ENCODE results near the gene PNPLA6. TPM values are rescaled to one million over a fixed set of nuclear protein-coding genes. Genes with fewer than 3 reads are reported as not detected.

PNPLA6 gene
- polyA plus RNA-seq, 1 donor (not counting 4 experiments of a cell fraction or from before 2014, with no cell fraction given), result 22.4 TPM

- no peak overlapping the region for H3K27ac ChIP-seq (ENCODE audit: control insufficient read depth, insufficient read depth, low read length)
- H4K20me1 ChIP-seq (ENCODE audit: control insufficient read depth, extremely low read depth, insufficient read depth, low read length), result no peaks in the 10 kb centered on the region
- no peak overlapping the region for H2AFZ ChIP-seq (ENCODE audit: control insufficient read depth, low read length)
- peak overlapping the region; percentile 76 for H3K4me2 ChIP-seq (ENCODE audit: control insufficient read depth, extremely low read depth, insufficient read depth, low read depth, low read length)
- H3K9ac ChIP-seq (ENCODE audit: control insufficient read depth, extremely low read depth, insufficient read depth, low read length), result peak overlapping the region; percentile 72
- dilution Hi-C loops (cut with MboI; ENCODE audit: extremely low pct_ligation_motif_present, low sequenced_read_pairs), result no loop called here
- peak overlapping the region in 2 of 3 experiments; percentile 48 to 61 for H3K4me3 ChIP-seq (ENCODE audit: control insufficient read depth in 2 of 3, extremely low read depth in 1 of 3, insufficient read depth in 2 of 3, low read depth in 1 of 3, low read length in 3 of 3)
- TF ChIP-seq CTCF (optimal IDR thresholded peaks at IDR 0.05 in 1 of 3, IDR thresholded peaks at IDR 0.05 in 1 of 3, conservative IDR thresholded peaks at IDR 0.05 in 1 of 3; ENCODE audit: extremely low read depth in 1 of 3, insufficient read depth in 2 of 3, low read length in 3 of 3) (no peak), EZH2 (IDR thresholded peaks at IDR 0.05; ENCODE audit: low read length) (no peak)
- peaks cover 15% of the 10 kb centered on the region for H3K4me1 ChIP-seq (ENCODE audit: control insufficient read depth, extremely low read depth, insufficient read depth, low read length)
- no peaks in the 10 kb centered on the region for H3K9me3 ChIP-seq (ENCODE audit: control insufficient read depth, low read depth, low read length)
- H3K36me3 ChIP-seq (ENCODE audit: control insufficient read depth in 2 of 2, extremely low read depth in 1 of 2, insufficient read depth in 2 of 2, low read length in 2 of 2), result no peaks in the 10 kb centered on the region
- no peaks in the 10 kb centered on the region for H3K27me3 ChIP-seq (ENCODE audit: control insufficient read depth, extremely low read depth, insufficient read depth, low read length)
- no peak for DNase-seq (ENCODE audit: low read depth, low spot score)
- no peaks in the 10 kb centered on the region for H3K9me1 ChIP-seq (ENCODE audit: control insufficient read depth, extremely low read depth, insufficient read depth, low read length)
- no peaks in the 10 kb centered on the region for H3K79me2 ChIP-seq (ENCODE audit: control insufficient read depth, insufficient read depth, low read length)
- FAIRE-seq, result no peak
Observed at GRCh38 chr19:7516878-7517277, 18.6 kb upstream of the PNPLA6 start.

- H3K4me1 ChIP-seq (ENCODE audit: control insufficient read depth, extremely low read depth, insufficient read depth, low read length), result peaks cover 17% of the 10 kb centered on the region
- TF ChIP-seq CTCF (optimal IDR thresholded peaks at IDR 0.05 in 1 of 3, IDR thresholded peaks at IDR 0.05 in 1 of 3, conservative IDR thresholded peaks at IDR 0.05 in 1 of 3; ENCODE audit: extremely low read depth in 1 of 3, insufficient read depth in 2 of 3, low read length in 3 of 3) (no peak), EZH2 (IDR thresholded peaks at IDR 0.05; ENCODE audit: low read length) (no peak)
Observed at GRCh38 chr19:7519361-7520130, 16.0 kb upstream of the PNPLA6 start.

More at GRCh38 chr19:7519361-7520130, 16.0 kb upstream of the PNPLA6 start:
- no peaks in the 10 kb centered on the region for H3K9me1 ChIP-seq (ENCODE audit: control insufficient read depth, extremely low read depth, insufficient read depth, low read length)
- dilution Hi-C loops (cut with MboI; ENCODE audit: extremely low pct_ligation_motif_present, low sequenced_read_pairs), result no loop called here
- DNase-seq (ENCODE audit: low read depth, low spot score), result no peak
- peaks cover 0 to 2% of the 10 kb centered on the region in 2 experiments for H3K36me3 ChIP-seq (ENCODE audit: control insufficient read depth in 2 of 2, extremely low read depth in 1 of 2, insufficient read depth in 2 of 2, low read length in 2 of 2)
- H2AFZ ChIP-seq (ENCODE audit: control insufficient read depth, low read length), result no peak overlapping the region
- no peak for FAIRE-seq
- H3K4me2 ChIP-seq (ENCODE audit: control insufficient read depth, extremely low read depth, insufficient read depth, low read depth, low read length), result no peak overlapping the region
- no peaks in the 10 kb centered on the region for H3K9me3 ChIP-seq (ENCODE audit: control insufficient read depth, low read depth, low read length)
- H3K27me3 ChIP-seq (ENCODE audit: control insufficient read depth, extremely low read depth, insufficient read depth, low read length), result no peaks in the 10 kb centered on the region
- H4K20me1 ChIP-seq (ENCODE audit: control insufficient read depth, extremely low read depth, insufficient read depth, low read length), result no peaks in the 10 kb centered on the region
- no peaks in the 10 kb centered on the region for H3K79me2 ChIP-seq (ENCODE audit: control insufficient read depth, insufficient read depth, low read length)
- no peak overlapping the region for H3K9ac ChIP-seq (ENCODE audit: control insufficient read depth, extremely low read depth, insufficient read depth, low read length)
- no peak overlapping the region for H3K27ac ChIP-seq (ENCODE audit: control insufficient read depth, insufficient read depth, low read length)
- no peak overlapping the region for H3K4me3 ChIP-seq (ENCODE audit: control insufficient read depth in 2 of 3, extremely low read depth in 1 of 3, insufficient read depth in 2 of 3, low read depth in 1 of 3, low read length in 3 of 3)

All from keratinocyte (primary cell).